B cell (primary cell): ENCODE data around the gene FLAD1. TPM values are rescaled to one million over a fixed set of nuclear protein-coding genes. Genes with fewer than 3 reads are reported as not detected.

Source experiments
- ATAC-seq: fragments of 200-7000 bp; cut with Tn5 transposase; one replicate; pipeline ENCODE4 v1.10.0; 2021; ENCODE audit warnings: low read depth, mild to moderate bottlenecking, moderate number of reproducible peaks, moderate library complexity
- CTCF ChIA-PET: fragments of 350-600 bp; sonication (Branson Sonifier 250); formaldehyde crosslinking; loops from one replicate; lab custom pipeline; 2021; ENCODE audit warnings: antibody characterized with exemption, inconsistent platforms; lab: Charles Lee
- POLR2A ChIA-PET: fragments of 350-600 bp; sonication (Branson Sonifier 250); formaldehyde crosslinking; loops from one replicate; lab custom pipeline; 2021; ENCODE audit warnings: antibody characterized with exemption; lab: Charles Lee
- DNase-seq: peaks from one replicate; pipeline ENCODE4 v3.0.0; 2013
- H2AFZ ChIP-seq: 2 replicates; pipeline ENCODE4 v1.6.1; 2012; ENCODE audit warnings: mild to moderate bottlenecking, low read depth, low read length; ENCODE audit not compliant: insufficient read depth, poor library complexity, severe bottlenecking
- H3K27ac ChIP-seq, 2 donors: 1 replicate in 1 of 2; 2 replicates in 1 of 2; pipeline ENCODE4 v1.5.1; 2012 to 2013; ENCODE audit warnings: low read length in 2 of 2, mild to moderate bottlenecking in 2 of 2, moderate library complexity in 1 of 2
- H3K27me3 ChIP-seq, 4 experiments: fragments of 200-600 bp in 1 of 4; sonication (generic) in 1 of 4; replicated peaks in 1 of 4; 1 replicate in 2 of 4; 2 replicates in 2 of 4; pipeline versions ENCODE4 v1.6.1 to v1.7.0; 2013 to 2016; ENCODE audit warnings: low read length in 3 of 4, mild to moderate bottlenecking in 2 of 4, mixed read lengths in 1 of 4, moderate library complexity in 1 of 4; ENCODE audit not compliant: insufficient read depth in 4 of 4, control insufficient read depth in 3 of 4; ENCODE audit errors: control extremely low read depth in 1 of 4
- H3K36me3 ChIP-seq, 2 experiments: replicated peaks in 1 of 2; 1 replicate in 1 of 2; 2 replicates in 1 of 2; pipeline versions ENCODE4 v1.6.1 to v1.7.1; 2013; ENCODE audit warnings: low read length in 1 of 2; ENCODE audit not compliant: insufficient read depth in 2 of 2, control insufficient read depth in 1 of 2; ENCODE audit errors: control extremely low read depth in 1 of 2, extremely low read depth in 1 of 2
- H3K4me1 ChIP-seq, 2 donors: fragments of 200-600 bp in 1 of 2; sonication (generic) in 1 of 2; 1 replicate in 1 of 2; 2 replicates in 1 of 2; pipeline versions ENCODE4 v1.5.1 to v1.6.1; 2013 to 2017; ENCODE audit warnings: low read length in 2 of 2; ENCODE audit not compliant: control insufficient read depth in 2 of 2, insufficient read depth in 2 of 2
- H3K4me2 ChIP-seq: replicated peaks from 2 replicates; pipeline ENCODE3; 2012; ENCODE audit warnings: mild to moderate bottlenecking, low read depth, low read length; ENCODE audit not compliant: poor library complexity, severe bottlenecking
- H3K4me3 ChIP-seq, 5 experiments: fragments of 200-600 bp in 1 of 5; sonication (generic) in 1 of 5; 1 replicate in 3 of 5; 2 replicates in 2 of 5; pipeline versions ENCODE4 v1.5.1 to v1.7.0; 2011 to 2016; ENCODE audit warnings: low read length in 4 of 5, mild to moderate bottlenecking in 4 of 5, low read depth in 2 of 5, control low read depth in 1 of 5, moderate library complexity in 1 of 5; ENCODE audit not compliant: insufficient read depth in 1 of 5; ENCODE audit errors: control extremely low read depth in 1 of 5, extremely low read depth in 1 of 5
- H3K79me2 ChIP-seq: fragments of 200-600 bp; sonication (generic); one replicate; pipeline ENCODE4 v1.6.0; 2016; ENCODE audit warnings: low read length; ENCODE audit not compliant: control insufficient read depth, insufficient read depth
- H3K9ac ChIP-seq: fragments of 200-600 bp; sonication (generic); 2 replicates; pipeline ENCODE4 v1.6.1; 2017; ENCODE audit warnings: mild to moderate bottlenecking, low read length, moderate library complexity
- H3K9me3 ChIP-seq, 3 donors: one replicate each; pipeline versions ENCODE4 v1.6.1 to v1.7.1; 2013; ENCODE audit warnings: low read length in 2 of 3; ENCODE audit not compliant: control insufficient read depth in 2 of 3, insufficient read depth in 1 of 3; ENCODE audit errors: control extremely low read depth in 1 of 3
- H4K20me1 ChIP-seq: 2 replicates; pipeline ENCODE4 v1.6.0; 2012; ENCODE audit warnings: mild to moderate bottlenecking, low read length; ENCODE audit not compliant: insufficient read depth, control insufficient read depth, poor library complexity, severe bottlenecking
- H3K27ac Mint-ChIP-seq: one replicate; pipeline ENCODE4 v1.8.0; 2021; ENCODE audit warnings: mixed read lengths
- H3K27me3 Mint-ChIP-seq: one replicate; pipeline ENCODE4 v1.8.0; 2021; ENCODE audit warnings: mixed read lengths
- H3K4me1 Mint-ChIP-seq: one replicate; pipeline ENCODE4 v1.8.0; 2021; ENCODE audit warnings: mixed read lengths
- H3K4me3 Mint-ChIP-seq: one replicate; pipeline ENCODE4 v1.8.0; 2021; ENCODE audit warnings: mixed read lengths
- H3K9me3 Mint-ChIP-seq: one replicate; pipeline ENCODE4 v1.8.0; 2022; ENCODE audit warnings: mixed read lengths; ENCODE audit not compliant: insufficient read depth
- EZH2 ChIP-seq: IDR thresholded peaks from 2 replicates; pipeline ENCODE4 v1.6.1; 2012; ENCODE audit warnings: borderline replicate concordance, low read depth, mild to moderate bottlenecking, moderate library complexity, low read length; ENCODE audit not compliant: insufficient read depth, poor library complexity, severe bottlenecking
- WGBS: methylation state at CpG from one replicate; pipeline ENCODE4 v1.1.5; 2013; ENCODE audit warnings: missing lambda C conversion rate; ENCODE audit not compliant: insufficient coverage; 5-methylcytosine and 5-hydroxymethylcytosine counted together
- intact Hi-C: fragments of 100-400 bp; cut with micrococcal nuclease; formaldehyde crosslinking; loops from one replicate; pipeline ENCODE4 v1.10.0; 2022
- polyA plus RNA-seq: library from polyadenylated mRNA; depleted of rRNA; stranded (reverse); fragments of >200 nt; gene quantifications from 2 replicates; pipeline ENCODE4 v1.2.3, GENCODE V29; 2012
- total RNA-seq, 2 donors: library from RNA; stranded (reverse); fragments of 120-200 nt in 1 of 2; gene quantifications; 1 replicate in 1 of 2; 2 replicates in 1 of 2; pipeline versions ENCODE4 v1.2.3 to v1.2.4, GENCODE V29; 2013 to 2022
- TF ChIP-seq, protein P1 (sequence below): fragments of 200-600 bp; IDR thresholded peaks from one replicate; pipeline ENCODE4 v1.8.0; 2022; ENCODE audit warnings: antibody characterized with exemption, mild to moderate bottlenecking

FLAD1 gene
- total and polyA plus RNA-seq, 2 donors (not counting 1 experiment from before 2014, with no cell fraction given): 51.4 to 83.0 TPM

DNA sequence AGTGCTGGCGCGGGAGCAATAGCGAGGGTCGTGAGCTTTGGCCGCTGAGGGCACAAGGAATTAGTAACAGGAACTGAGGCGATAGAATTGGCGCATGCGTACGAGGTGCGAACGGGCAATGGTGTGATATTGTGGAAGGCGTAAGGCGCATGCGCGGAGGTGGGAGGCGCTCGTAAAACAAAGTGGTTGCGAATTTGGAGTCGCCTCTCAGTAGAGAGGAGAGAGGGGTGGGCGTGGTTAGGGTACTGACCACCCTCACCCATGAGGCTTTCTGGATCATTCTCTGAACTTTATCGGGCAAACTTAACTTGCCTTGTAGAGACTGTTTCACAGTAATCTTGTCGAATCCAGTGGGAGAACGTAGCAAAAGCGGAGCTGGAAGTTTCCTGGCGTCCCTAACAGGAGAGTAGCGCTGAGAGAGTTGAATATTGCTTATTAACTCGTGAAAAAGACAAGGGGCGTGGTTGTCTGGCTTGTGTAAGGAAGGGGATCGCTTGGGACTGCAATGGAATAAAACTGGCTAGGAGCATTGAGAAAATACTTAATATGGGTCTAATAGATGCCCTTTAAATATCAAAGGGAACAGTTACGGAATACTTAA is 8.2 kb upstream of the FLAD1 start:
- ChIA-PET POLR2A (interaction anchor here (0.6 to 3.8 kb wide), 9 partner anchors 13 to 110 kb away, joined by 3 to 32 read pairs (median 8); partner anchors contain the start of genes PBXIP1, PYGO2 and ZBTB7B), CTCF (interaction anchor here (0.7 to 8.7 kb wide), 10 partner anchors 8 to 415 kb away, joined by 3 to 110 read pairs (median 8); partner anchors contain the start of genes FLAD1, PBXIP1 and PYGO2)
- intact Hi-C loops: loop anchor here (1.0 to 5.0 kb wide), 6 partner anchors 8 to 197 kb away; partner anchors contain the start of genes FLAD1, KRTCAP2 and TRIM46
- Mint-ChIP-seq H3K4me3 (no peak overlapping the region), H3K9me3 (no peaks in the 10 kb centered on the region), H3K4me1 (peaks cover 24% of the 10 kb centered on the region), H3K27me3 (no peaks in the 10 kb centered on the region), H3K27ac (no peak overlapping the region)
- ATAC-seq: peak; percentile 51
- Histone ChIP-seq H3K4me1 (peaks cover 22 to 44% of the 10 kb centered on the region in 2 donors), H2AFZ (peak overlapping the region; percentile 82), H3K9ac (peak overlapping the region; percentile 86), H3K27me3 (no peaks in the 10 kb centered on the region), H3K27ac (peak overlapping the region; percentile 90 to 94), H3K9me3 (no peaks in the 10 kb centered on the region), H3K4me3 (peak overlapping the region; percentile 71 to 99 (median 90)), H3K79me2 (peaks cover 63% of the 10 kb centered on the region), H3K36me3 (peaks cover 5 to 9% of the 10 kb centered on the region in 2 experiments), H3K4me2 (peak overlapping the region; percentile 86), H4K20me1 (peaks cover 31% of the 10 kb centered on the region)
- no peak for TF ChIP-seq EZH2
- TF ChIP-seq, protein P1, sequence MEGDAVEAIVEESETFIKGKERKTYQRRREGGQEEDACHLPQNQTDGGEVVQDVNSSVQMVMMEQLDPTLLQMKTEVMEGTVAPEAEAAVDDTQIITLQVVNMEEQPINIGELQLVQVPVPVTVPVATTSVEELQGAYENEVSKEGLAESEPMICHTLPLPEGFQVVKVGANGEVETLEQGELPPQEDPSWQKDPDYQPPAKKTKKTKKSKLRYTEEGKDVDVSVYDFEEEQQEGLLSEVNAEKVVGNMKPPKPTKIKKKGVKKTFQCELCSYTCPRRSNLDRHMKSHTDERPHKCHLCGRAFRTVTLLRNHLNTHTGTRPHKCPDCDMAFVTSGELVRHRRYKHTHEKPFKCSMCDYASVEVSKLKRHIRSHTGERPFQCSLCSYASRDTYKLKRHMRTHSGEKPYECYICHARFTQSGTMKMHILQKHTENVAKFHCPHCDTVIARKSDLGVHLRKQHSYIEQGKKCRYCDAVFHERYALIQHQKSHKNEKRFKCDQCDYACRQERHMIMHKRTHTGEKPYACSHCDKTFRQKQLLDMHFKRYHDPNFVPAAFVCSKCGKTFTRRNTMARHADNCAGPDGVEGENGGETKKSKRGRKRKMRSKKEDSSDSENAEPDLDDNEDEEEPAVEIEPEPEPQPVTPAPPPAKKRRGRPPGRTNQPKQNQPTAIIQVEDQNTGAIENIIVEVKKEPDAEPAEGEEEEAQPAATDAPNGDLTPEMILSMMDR: no peak
- under 1% methylated on average over 26 of the region's 30 CpGs for WGBS
- peak; percentile 99 for DNase-seq
